Calu3 (cell line): Measurements from ENCODE around the gene CACNA1C. TPM values are rescaled to one million over a fixed set of nuclear protein-coding genes. Genes with fewer than 3 reads are reported as not detected.

Experiments used
- BruUV-seq: library from RNA; stranded (reverse); fragments of 400-500 nt; replicated peaks from 2 replicates; lab custom pipeline; 2021; lab: Mats Ljungman, UMichigan
- CTCF ChIA-PET: fragments of 300-600 bp; sonication (Branson Sonifier 250); formaldehyde crosslinking; loops from one replicate; lab custom pipeline; 2022; ENCODE audit warnings: antibody characterized with exemption; lab: Charles Lee
- DNase-seq: peaks from one replicate; pipeline ENCODE4 v3.0.0; 2022
- H3K27ac Mint-ChIP-seq: one replicate; pipeline ENCODE4 v1.8.0; 2022; ENCODE audit warnings: mixed read lengths; ENCODE audit not compliant: unreplicated experiment
- H3K27me3 Mint-ChIP-seq: one replicate; pipeline ENCODE4 v1.8.0; 2022; ENCODE audit warnings: mixed read lengths; ENCODE audit not compliant: unreplicated experiment
- H3K36me3 Mint-ChIP-seq: one replicate; pipeline ENCODE4 v1.8.0; 2022; ENCODE audit warnings: mild to moderate bottlenecking, moderate library complexity, mixed read lengths; ENCODE audit not compliant: insufficient read depth, unreplicated experiment
- H3K4me1 Mint-ChIP-seq: one replicate; pipeline ENCODE4 v1.8.0; 2022; ENCODE audit warnings: mild to moderate bottlenecking, low read depth, mixed read lengths; ENCODE audit not compliant: unreplicated experiment
- H3K4me3 Mint-ChIP-seq: one replicate; pipeline ENCODE4 v1.8.0; 2022; ENCODE audit warnings: mild to moderate bottlenecking, low read depth, moderate library complexity, mixed read lengths; ENCODE audit not compliant: unreplicated experiment
- H3K9me3 Mint-ChIP-seq: one replicate; pipeline ENCODE4 v1.8.0; 2022; ENCODE audit warnings: low read depth, mixed read lengths; ENCODE audit not compliant: unreplicated experiment
- intact Hi-C: fragments of 100-400 bp; cut with micrococcal nuclease; formaldehyde crosslinking; loops from one replicate; pipeline ENCODE4 v1.10.0; 2022; ENCODE audit not compliant: unreplicated experiment
- total RNA-seq: library from RNA; stranded (reverse); gene quantifications from 2 replicates; pipeline ENCODE4 v1.2.3, GENCODE V29; 2022
- TF ChIP-seq, protein P1 (sequence below): fragments of 200-600 bp; IDR thresholded peaks from one replicate; pipeline ENCODE4 v1.8.0; 2022; ENCODE audit warnings: antibody characterized with exemption; ENCODE audit not compliant: unreplicated experiment

The CACNA1C gene
- total RNA-seq, 1 experiment from 2014 or later, result not detected

DNA sequence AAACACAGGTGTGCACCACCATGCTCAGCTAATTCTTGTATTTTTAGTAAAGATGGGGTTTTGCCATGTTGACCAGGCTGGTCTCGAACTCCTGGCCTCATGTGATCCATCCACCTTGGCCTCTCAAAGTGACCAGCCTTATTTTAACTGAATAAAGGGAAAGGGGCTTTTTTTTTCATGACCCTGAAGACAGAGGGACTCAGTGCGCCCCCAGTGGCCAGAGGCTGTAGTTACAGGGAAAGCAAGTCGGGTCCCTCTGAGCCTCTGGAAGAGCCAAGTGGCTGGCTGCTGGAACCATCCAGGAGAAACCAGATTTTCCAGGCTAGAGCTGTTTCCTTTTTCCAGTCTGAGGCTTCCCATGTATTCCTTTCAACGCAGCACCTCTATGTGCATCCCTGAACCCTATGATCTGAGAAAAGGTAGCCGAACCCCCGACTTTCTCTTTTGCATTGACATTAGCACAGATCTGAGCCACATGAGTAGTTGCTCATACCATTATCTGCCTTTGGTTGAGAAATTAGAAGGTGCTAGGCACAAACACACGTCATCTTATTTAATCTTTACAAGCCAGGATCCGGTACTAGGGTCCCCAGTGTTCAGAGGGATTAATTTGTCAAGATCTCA lies 342.7 kb downstream of the CACNA1C start:
- Mint-ChIP-seq H3K9me3 (no peaks in the 10 kb centered on the region), H3K27me3 (peaks cover 30% of the 10 kb centered on the region), H3K36me3 (no peaks in the 10 kb centered on the region), H3K4me1 (no peaks in the 10 kb centered on the region), H3K4me3 (no peak overlapping the region), H3K27ac (no peak overlapping the region)
- no TSS peak for BruUV-seq
- CTCF ChIA-PET, result interaction anchor here (1.0 to 1.2 kb wide), 2 partner anchors 13 kb away, joined by 3 read pairs; no protein-coding TSS in a partner anchor
- DNase-seq, result peak; percentile 69
- TF ChIP-seq, protein P1, sequence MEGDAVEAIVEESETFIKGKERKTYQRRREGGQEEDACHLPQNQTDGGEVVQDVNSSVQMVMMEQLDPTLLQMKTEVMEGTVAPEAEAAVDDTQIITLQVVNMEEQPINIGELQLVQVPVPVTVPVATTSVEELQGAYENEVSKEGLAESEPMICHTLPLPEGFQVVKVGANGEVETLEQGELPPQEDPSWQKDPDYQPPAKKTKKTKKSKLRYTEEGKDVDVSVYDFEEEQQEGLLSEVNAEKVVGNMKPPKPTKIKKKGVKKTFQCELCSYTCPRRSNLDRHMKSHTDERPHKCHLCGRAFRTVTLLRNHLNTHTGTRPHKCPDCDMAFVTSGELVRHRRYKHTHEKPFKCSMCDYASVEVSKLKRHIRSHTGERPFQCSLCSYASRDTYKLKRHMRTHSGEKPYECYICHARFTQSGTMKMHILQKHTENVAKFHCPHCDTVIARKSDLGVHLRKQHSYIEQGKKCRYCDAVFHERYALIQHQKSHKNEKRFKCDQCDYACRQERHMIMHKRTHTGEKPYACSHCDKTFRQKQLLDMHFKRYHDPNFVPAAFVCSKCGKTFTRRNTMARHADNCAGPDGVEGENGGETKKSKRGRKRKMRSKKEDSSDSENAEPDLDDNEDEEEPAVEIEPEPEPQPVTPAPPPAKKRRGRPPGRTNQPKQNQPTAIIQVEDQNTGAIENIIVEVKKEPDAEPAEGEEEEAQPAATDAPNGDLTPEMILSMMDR, result peak; percentile 84
- intact Hi-C loops, result no loop called here

- Mint-ChIP-seq H3K4me1 (no peaks in the 10 kb centered on the region), H3K27me3 (peaks cover 40% of the 10 kb centered on the region), H3K4me3 (no peak overlapping the region), H3K9me3 (no peaks in the 10 kb centered on the region), H3K36me3 (no peaks in the 10 kb centered on the region), H3K27ac (no peak overlapping the region)
- CTCF ChIA-PET, result no interaction called here
- DNase-seq, result no peak
- TF ChIP-seq, protein P1, result no peak
- intact Hi-C loops, result no loop called here
- BruUV-seq, result no TSS peak
Observed at GRCh38 chr12:2396448-2396871, 343.7 kb downstream of the CACNA1C start.

DNA sequence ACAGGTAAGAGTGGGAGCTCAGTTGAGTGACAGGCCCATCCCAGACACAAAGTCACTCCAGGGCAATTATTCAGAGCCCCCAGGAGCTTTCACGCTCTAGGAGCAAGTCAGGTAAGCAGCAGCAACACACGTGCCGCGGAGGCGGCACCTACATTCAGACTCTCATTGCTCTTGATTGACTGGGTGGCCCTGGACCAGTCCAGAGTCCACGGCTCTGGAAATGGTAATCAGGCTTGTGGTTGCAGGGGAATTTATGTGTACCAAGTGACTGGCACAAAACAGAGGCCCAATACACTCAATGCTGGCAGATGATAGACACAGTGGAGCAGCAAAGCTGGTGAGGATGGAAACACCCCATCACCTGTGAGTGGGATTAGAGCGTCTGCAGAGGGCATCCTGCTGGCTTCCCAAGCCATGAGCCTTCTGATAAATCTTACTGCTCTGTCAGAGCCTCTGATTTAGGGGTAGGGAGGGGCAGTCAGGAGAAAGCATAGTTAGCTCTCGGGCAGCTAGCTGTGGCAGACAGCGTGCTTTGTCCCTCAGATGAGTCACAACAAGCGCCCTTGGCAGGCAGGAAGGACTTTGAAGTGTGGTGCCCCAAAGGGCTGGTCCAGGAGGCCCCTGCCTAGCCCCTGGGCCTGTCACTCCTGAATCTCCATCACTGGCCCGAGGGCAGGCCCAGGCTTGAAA lies 344.7 kb downstream of the CACNA1C start:
- no peaks in the 10 kb centered on the region for H3K4me1 Mint-ChIP-seq
- intact Hi-C loops, result no loop called here
- CTCF ChIA-PET, result interaction anchor here (1.0 kb wide), 1 partner anchor 14 kb away, joined by 3 read pairs; no protein-coding TSS in a partner anchor

GRCh38 chr12:2401040-2401439 lies 348.3 kb downstream of the CACNA1C start:
- no peak for DNase-seq
- H3K4me1 Mint-ChIP-seq, result no peaks in the 10 kb centered on the region

More for the DNA sequence above, 344.7 kb downstream of the CACNA1C start:
- peaks cover 50% of the 10 kb centered on the region for H3K27me3 Mint-ChIP-seq
- TF ChIP-seq, protein P1, result no peak
- H3K36me3 Mint-ChIP-seq, result no peaks in the 10 kb centered on the region
- no peak overlapping the region for H3K27ac Mint-ChIP-seq
- DNase-seq, result no peak
- H3K9me3 Mint-ChIP-seq, result no peaks in the 10 kb centered on the region
- no peak overlapping the region for H3K4me3 Mint-ChIP-seq
- BruUV-seq, result no TSS peak

More at GRCh38 chr12:2401040-2401439, 348.3 kb downstream of the CACNA1C start:
- Mint-ChIP-seq H3K36me3 (no peaks in the 10 kb centered on the region), H3K4me3 (no peak overlapping the region), H3K27me3 (peaks cover 85% of the 10 kb centered on the region), H3K9me3 (no peaks in the 10 kb centered on the region), H3K27ac (no peak overlapping the region)
- CTCF ChIA-PET, result no interaction called here
- BruUV-seq, result no TSS peak
- TF ChIP-seq, protein P1, result no peak
- intact Hi-C loops, result no loop called here
